NCI-H1092 (cell line): ENCODE results near the gene CBLN3.
A peak's percentile ranks its signal among the peaks of the same experiment; 100 is the strongest.

Experiments
- DNase-seq: peaks from one replicate; lab custom pipeline; 2025; lab: John Stamatoyannopoulos, UW

The CBLN3 gene

GRCh38 chr14:24439257-24439656 is 9.8 kb upstream of the CBLN3 start:
- DNase-seq, result no peak

GRCh38 chr14:24438223-24439097 is 9.0 kb upstream of the CBLN3 start:
- no peak for DNase-seq

DNA sequence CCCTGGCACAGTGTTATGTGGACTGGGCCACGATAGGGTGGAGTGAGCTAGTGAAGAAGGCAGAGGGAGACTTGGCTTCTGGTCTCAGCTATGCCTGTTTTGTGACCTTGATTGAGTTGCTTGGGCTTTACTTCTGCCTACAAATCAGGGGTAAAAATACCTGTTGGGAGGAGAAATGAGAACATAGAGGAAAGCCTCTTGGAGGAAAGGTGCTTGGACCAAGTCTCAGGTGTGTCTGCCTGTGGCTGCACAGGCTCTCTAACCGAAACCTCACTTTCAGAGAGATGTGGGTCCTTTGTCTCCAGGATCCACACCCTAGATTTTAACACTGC is 8.2 kb upstream of the CBLN3 start:
- no peak for DNase-seq

DNA sequence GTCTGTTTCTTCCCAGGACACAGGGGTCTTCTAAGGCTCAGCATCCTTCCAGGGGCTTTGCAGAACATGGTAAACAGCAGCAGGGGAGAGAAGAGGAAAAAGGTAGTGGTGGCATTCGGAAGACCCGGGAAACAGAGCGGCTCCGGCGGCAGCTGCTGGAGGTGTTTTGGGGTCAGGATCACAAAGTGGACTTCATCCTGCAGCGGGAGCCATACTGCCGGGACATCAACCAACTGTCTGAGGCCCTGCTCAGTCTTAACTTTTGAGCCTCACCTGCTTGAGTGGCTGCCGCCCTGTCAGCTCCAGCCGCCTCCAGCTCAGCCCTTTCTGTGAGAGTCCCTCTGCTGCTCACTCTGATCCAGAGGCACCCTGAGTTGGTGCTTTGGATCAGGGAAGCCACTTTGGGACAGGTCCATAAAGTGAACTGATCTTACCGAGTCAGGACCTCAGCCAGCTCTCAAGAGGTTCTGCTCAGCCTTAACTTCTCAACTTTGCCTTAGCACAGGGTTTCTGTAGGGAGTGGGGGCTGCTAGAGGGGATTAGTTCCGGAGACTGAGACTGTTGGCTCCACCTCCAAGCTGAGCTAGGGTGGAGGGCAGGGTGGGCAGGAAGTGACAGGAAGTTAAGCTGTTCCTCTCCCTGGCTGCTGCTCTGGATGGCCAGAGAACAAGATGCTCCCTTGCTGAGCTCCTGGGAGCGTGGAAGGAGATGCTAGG is 7.7 kb upstream of the CBLN3 start:
- DNase-seq, result no peak

DNA sequence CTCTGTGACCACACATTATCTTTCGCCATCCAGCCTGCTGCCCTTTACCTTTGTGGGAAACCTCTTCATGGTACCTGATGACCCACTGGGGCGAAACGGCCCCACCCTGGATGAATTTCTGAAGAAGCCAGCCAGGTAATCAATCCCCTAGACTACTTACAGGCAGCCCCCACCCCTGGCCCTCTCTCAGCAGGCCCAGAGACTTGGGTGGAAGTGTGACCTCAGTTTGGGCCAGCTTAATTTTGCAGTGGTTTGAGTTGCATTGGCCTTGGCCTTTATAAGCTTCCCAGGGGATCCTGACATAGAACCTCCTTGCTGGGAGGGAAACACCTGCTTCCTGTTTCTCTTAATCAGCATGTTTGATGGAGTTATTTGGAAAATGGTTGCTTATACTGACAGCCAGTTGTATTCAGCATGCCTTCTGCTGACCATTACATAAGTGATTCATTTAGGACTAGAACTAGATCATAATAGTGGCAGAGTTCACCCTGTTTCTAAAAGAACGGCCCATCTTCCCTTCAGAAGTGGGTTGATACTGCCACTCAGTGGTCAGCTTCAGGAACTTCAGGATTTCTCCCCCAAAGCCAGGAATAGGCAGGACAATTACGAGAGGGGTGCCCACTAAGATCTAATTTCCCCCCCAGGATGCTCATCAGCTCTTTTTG is 7.0 kb upstream of the CBLN3 start:
- peak; percentile 39 for DNase-seq

GRCh38 chr14:24435998-24436354 is 6.5 kb upstream of the CBLN3 start:
- no peak for DNase-seq

GRCh38 chr14:24435192-24435810 is 5.8 kb upstream of the CBLN3 start:
- no peak for DNase-seq

DNA sequence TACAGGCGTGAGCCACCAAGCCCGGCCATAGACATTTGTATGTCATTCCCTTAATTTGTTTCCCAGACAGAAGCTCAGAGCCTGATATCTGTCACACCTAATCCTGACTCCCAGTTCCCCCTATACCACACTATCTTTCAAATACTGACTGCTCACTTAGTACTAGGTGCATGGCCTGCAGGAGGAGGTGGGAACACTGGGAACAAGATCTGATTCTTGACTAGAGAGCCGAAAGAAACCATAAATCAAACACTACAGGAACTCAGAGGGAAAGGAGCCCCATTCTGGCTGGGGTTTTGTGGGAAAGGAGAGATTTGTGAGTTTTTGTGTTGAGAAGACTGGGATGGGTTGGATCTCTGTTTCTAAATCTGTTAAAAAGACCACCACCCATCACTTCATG is 5.2 kb upstream of the CBLN3 start:
- DNase-seq, result no peak

- DNase-seq, result no peak
Measured at GRCh38 chr14:24434036-24434435, 4.6 kb upstream of the CBLN3 start.

GRCh38 chr14:24432259-24433131 is 3.0 kb upstream of the CBLN3 start:
- no peak for DNase-seq

- peak; percentile 70 for DNase-seq
Measured at GRCh38 chr14:24431569-24432258, 2.2 kb upstream of the CBLN3 start.

GRCh38 chr14:24430682-24431568 is 1.5 kb upstream of the CBLN3 start:
- no peak for DNase-seq

DNA sequence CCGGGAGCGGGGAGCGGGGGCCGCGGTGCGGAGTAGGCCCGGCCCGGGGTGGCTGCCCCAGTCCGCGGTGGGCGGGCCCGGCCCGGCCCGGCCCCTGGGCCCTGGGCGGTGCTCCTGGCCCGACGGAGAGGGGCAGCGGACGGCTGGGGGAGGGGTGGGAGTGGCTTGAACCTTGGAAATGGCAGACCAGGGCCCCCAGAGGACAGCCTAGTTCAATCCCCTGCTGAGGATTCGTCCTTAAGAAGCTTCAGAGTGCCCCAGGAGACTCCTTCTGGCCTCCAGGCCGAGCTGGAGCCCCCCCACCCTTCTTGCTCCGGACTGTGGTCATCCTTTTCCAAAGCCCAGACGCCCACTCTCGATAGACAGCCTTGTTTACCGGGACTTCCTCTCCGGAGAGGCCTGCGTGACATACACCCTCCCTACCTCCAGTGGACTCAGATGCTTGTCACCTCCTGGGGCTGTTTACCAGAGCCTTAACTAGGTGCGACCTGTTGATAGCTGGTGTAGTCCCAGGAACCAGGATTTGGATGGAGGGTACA is 744 bp upstream of the CBLN3 start:
- DNase-seq, result no peak

DNA sequence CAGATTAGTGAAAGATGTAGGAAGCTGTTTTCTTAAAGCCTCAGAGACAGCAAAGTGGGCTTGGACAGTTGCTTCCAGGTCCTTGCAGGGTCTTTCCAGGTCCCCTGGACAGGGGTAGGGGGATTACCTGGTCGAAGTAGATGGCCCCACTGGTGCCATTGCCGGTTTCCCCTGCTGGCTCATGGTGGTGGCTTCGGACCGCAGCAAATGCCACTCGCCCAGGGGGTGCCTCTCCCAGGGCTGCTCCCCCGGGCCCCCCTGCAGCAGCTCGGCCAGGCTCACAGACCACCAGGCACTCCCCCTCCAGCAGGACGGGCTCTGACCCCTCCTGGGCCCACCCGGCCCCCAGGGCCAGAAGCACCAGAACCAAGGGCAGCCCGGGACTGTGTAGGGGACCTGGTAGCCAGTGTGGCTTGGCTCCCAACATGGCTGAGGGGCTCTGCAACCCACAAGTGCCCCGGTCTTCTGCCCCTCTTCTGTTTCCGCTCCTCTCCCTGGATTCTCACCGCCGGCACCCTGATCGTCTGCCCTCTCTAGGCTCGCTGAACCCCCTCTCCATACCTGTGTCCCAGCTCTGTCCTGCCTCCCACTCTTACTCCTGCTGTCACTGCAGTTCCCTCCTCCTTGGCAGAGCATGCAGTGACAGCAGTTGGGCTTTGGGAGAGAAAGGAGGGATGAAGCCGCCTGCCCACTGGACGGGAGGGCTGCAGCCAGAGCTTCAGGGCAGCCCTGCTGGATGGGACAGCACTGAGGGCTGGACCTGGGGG is 657 bp downstream of the CBLN3 start:
- no peak for DNase-seq

GRCh38 chr14:24427537-24428508 is 1.6 kb downstream of the CBLN3 start:
- DNase-seq, result no peak

GRCh38 chr14:24426912-24427536 is 2.4 kb downstream of the CBLN3 start:
- no peak for DNase-seq
